NCI-H2196 (cell line): ENCODE results near the gene AKAP10.
"Not testable (repeated sequence)": the region's sequence is repeated elsewhere in the genome, so short reads cannot be mapped to it uniquely, and the experiment has no call there.

Experiments
- DNase-seq: peaks from one replicate; lab custom pipeline; 2025; ENCODE audit not compliant: unreplicated experiment; lab: John Stamatoyannopoulos, UW

Gene AKAP10

GRCh38 chr17:19933628-19934027 lies 44.0 kb downstream of the AKAP10 start:
- DNase-seq, result no peak

DNA sequence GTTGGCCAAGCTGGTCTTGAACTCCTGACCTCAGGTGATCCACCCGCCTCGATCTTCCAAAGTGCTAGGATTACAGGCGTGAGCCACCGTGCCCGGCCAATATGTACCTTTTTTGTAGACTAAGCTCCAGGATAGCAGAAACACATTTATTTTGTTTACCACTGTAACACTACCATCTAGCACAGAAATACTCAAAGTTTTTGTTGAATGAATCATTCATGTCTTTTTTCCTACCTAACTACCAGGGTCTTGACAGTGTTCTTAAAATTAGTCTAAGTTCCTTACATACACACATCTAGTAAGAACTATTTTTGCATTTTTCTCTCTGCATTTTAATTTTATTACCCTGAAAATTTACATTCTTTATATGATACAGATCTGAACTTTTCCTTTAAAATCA lies 44.4 kb downstream of the AKAP10 start:
- DNase-seq, result no peak

GRCh38 chr17:19928299-19928698 lies 49.3 kb downstream of the AKAP10 start:
- no peak for DNase-seq

- DNase-seq, result no peak
Observed at GRCh38 chr17:19915245-19915978, 62.2 kb downstream of the AKAP10 start.

DNA sequence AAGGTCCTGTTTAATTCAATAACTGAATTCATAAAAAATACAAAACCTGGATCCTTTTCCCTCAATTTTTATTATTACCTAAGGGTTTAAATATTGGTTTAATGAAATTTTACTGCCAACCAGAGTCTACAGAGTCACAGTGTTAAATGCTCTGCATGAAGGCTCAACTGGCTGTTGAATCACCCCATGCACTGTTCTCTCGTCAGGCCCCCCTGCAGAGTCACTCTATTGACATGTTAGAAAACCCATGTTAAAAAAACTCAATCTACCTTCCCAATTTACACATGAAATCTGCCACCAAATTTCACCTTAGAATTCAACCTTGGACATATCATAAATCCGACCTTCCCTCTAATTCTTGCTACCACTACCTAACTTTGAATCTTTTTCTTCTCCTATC lies 66.6 kb downstream of the AKAP10 start:
- no peak for DNase-seq

DNA sequence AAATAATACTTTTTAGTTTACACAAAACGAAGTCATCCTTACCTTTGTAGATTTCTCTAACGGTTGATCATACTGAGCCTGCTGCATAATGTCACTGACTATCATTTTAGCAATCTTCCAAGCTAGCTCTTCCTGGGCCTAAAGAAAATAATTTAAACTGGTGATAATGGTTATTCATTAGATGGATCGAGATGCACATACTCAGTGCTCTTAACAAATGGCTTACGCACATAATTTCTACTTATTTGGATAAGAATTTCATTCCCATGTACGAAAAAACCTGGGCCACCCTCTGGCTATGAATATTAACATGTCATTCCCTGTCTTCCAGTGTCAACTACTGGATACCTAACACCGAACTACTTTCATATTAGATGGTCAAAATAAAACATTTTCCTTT lies 68.5 kb downstream of the AKAP10 start:
- DNase-seq, result no peak

GRCh38 chr17:19905502-19905901 lies 72.1 kb downstream of the AKAP10 start:
- no peak for DNase-seq

DNA sequence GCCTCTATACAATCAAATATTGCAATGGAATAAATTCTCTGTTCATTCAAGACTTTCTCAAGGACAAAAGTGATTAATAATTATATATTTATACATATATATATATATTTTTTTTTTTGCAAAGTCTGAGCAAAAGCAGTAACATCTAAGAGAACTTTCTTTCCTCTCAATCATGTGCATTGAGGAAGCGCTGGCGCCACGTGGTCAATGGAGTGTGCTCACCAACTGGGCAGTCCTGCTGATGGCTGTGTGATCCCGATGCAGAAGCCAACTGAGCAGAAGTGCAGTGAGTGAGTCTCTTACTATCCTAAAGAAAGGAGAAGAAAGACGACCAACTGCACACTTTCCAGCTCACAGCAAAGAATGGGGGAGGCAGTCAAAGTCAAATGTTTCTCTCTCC lies 72.7 kb downstream of the AKAP10 start:
- DNase-seq, result no peak

DNA sequence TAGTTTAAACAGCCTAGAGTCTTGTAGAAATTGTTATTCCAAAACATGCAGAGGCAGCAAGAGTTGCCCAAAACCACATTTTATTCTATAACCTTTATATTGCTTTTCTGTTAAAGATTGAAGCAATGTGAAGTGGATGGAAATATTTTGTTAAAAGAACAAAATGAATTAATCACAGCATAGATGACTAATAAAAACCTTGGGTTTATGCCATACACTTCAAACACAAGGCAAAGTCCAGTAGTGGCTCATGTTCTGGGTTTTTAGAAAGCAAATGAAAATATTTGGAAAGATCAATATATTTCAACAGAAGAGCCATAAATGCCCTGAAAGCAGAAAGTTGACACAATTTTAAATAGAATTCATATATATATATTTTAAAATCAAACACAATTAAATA lies 73.2 kb downstream of the AKAP10 start:
- DNase-seq, result no peak

DNA sequence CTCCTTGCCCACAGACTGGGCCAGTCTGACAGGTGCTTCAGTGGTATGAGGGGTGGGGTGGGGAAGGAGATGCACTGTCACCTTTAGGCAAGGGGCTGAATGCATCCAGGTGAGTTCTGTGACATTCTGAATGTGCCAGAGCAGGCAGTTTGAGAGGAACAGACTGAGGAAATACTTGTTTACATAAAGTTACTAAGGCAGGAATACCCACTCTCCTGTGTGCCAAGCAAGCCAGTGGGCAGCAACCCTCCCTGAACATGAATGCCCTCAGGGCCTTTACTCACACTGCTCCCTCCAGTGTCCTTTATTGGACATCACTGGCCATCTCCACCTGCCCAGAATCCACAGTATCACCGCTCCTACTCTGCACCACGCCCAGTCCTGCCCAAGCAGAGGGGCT lies 76.8 kb downstream of the AKAP10 start:
- DNase-seq, result no peak

GRCh38 chr17:19897903-19898302 lies 79.7 kb downstream of the AKAP10 start:
- DNase-seq, result no peak

DNA sequence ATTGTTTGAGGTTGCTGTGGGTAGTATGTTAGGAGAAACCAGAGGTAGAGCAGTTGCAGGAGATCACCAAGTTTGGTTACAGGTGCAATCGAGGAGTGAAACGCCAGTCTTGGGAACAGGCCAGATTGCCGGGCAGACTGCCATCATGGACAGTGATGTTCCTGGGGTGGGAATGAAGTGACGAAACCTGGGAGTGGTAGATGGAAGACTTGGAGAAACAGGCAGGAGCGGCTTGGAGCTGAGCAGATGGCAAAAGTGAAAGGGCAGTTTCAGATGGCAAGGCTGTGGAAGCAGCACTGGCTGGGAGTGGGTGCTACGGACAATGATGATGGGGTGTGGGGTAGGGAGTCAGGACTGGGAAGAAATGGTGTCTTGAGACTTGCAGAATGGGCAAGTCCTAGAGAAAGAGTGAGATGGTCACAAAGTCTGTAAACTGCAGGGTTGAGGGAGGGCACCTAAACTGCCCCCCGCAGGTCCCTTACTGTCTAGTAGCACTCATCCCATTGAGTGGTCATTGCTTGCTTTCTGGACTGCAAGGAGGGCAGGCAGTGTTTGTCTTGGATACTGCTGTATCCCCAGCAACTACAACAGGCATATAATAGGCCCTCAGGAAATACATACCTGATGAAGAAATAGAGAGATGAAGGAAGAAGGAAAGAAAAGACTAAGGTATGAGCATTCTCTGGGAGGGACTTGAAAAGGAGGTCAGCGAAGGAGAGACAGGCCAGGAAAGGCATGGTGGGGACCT lies 80.4 kb downstream of the AKAP10 start:
- peak; percentile 44 for DNase-seq

GRCh38 chr17:19896679-19897078 lies 80.9 kb downstream of the AKAP10 start:
- DNase-seq, result no peak

GRCh38 chr17:19890554-19890953 lies 87.1 kb downstream of the AKAP10 start:
- DNase-seq, result not testable (repeated sequence)

DNA sequence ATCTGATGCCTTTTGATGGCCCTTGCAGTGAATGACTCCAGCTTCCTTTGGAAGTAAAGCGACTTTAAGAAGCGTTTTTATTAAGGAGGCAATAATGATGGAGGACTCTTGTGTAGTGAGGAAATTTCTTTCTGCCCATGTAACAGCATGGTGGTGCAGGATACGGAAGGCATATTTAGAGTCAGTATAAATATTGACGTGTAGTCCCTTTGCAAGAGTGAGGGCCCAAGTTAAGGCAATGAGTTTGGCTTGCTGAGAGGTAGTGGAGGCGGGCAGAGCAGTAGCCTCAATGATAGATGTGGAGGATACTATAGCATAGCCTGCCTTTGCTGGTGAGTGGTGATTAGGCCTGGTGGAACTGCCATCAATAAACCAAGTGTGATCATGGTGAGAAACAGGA lies 87.6 kb downstream of the AKAP10 start:
- not testable (repeated sequence) for DNase-seq

- DNase-seq, result no peak
Observed at GRCh38 chr17:19886116-19886515, 91.5 kb downstream of the AKAP10 start.

DNA sequence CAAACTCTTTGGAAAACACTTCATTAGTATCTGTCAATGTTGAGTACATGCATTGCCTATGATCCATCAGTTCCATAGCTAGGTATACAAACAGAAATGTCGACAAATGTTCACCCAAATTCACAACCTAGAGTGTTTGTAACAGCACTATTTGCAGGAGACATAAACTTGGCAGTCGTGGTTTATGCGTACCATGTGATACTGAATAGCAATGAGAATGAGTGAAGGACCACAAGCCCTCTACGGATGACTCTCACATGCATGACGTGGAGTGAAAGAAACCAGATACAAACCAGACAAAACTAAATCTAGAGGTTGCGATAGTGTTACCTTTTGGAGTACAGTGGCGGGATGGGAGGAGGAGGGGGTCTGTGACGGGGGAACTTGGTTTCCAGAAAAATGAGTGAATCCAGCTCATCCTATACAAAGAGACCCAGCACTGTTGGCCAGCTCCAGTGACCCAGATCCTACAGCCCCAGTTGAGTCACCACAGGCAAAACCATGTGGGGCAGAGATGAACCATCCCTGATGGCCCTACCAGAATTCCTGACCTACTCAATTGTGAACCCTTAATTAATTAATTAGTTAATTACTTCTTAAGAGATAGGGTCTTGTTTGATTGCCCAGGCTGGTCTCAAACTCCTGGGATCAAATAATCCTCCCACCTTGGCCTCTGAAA lies 94.0 kb downstream of the AKAP10 start:
- no peak for DNase-seq

GRCh38 chr17:19880393-19880792 lies 97.2 kb downstream of the AKAP10 start:
- DNase-seq, result no peak

GRCh38 chr17:19877364-19877945 lies 100.2 kb downstream of the AKAP10 start:
- no peak for DNase-seq

GRCh38 chr17:19876529-19877161 lies 101.0 kb downstream of the AKAP10 start:
- no peak for DNase-seq

GRCh38 chr17:19874256-19874655 lies 103.4 kb downstream of the AKAP10 start:
- no peak for DNase-seq
